Lower lobe of right lung (tissue), 2 donors: ENCODE results near the gene SNCB. TPM values are rescaled to one million over a fixed set of nuclear protein-coding genes. Genes with fewer than 3 reads are reported as not detected.

Source experiments
- ATAC-seq, 2 donors: fragments of 200-7000 bp; cut with Tn5 transposase; one replicate each; pipeline ENCODE4 v1.9.1; 2020 to 2022; ENCODE audit warnings: mild to moderate bottlenecking in 2 of 2, moderate library complexity in 2 of 2
- DNase-seq: peaks from one replicate; pipeline ENCODE4 v3.0.0-alpha.2; 2020
- H3K27ac ChIP-seq: fragments of 200-600 bp; one replicate; pipeline ENCODE4 v1.8.0; 2022
- H3K27me3 ChIP-seq: fragments of 200-600 bp; one replicate; pipeline ENCODE4 v1.8.0; 2022; ENCODE audit warnings: low read depth
- H3K36me3 ChIP-seq: fragments of 200-600 bp; one replicate; pipeline ENCODE4 v1.8.0; 2022; ENCODE audit warnings: mild to moderate bottlenecking
- H3K4me1 ChIP-seq: fragments of 200-600 bp; one replicate; pipeline ENCODE4 v1.8.0; 2022
- H3K4me3 ChIP-seq: fragments of 200-600 bp; one replicate; pipeline ENCODE4 v1.8.0; 2022; ENCODE audit warnings: mild to moderate bottlenecking
- H3K9me3 ChIP-seq: fragments of 200-600 bp; one replicate; pipeline ENCODE4 v1.8.0; 2022
- intact Hi-C: fragments of 100-400 bp; cut with DNase I; formaldehyde crosslinking; loops from one replicate; pipeline ENCODE4 v1.11.0; 2022
- total RNA-seq: library from RNA; stranded (reverse); fragmentation: NEBNext Ultra II Directional; extraction: Animal tissue kit (Norgen Biotek cat#: 25700); gene quantifications from one replicate; pipeline ENCODE4 v1.2.1, GENCODE V29; 2021
- TF ChIP-seq, protein P1 (sequence below): fragments of 200-600 bp; IDR thresholded peaks from one replicate; pipeline ENCODE4 v1.8.0; 2022; ENCODE audit warnings: antibody characterized with exemption, mild to moderate bottlenecking
- donor health status: DM: no; HTN: yes; CAD: no; lungs with severe emphysema.

Gene SNCB
- total RNA-seq, 1 donor from 2014 or later: not detected

GRCh38 chr5:176618783-176619182 lies 11.6 kb downstream of the SNCB start:
- Histone ChIP-seq H3K36me3 (no peaks in the 10 kb centered on the region), H3K4me1 (peaks cover 18% of the 10 kb centered on the region), H3K9me3 (no peaks in the 10 kb centered on the region), H3K27ac (no peak overlapping the region), H3K27me3 (peaks cover 60% of the 10 kb centered on the region), H3K4me3 (no peak overlapping the region)
- no peak for ATAC-seq
- DNase-seq: no peak
- TF ChIP-seq, protein P1, sequence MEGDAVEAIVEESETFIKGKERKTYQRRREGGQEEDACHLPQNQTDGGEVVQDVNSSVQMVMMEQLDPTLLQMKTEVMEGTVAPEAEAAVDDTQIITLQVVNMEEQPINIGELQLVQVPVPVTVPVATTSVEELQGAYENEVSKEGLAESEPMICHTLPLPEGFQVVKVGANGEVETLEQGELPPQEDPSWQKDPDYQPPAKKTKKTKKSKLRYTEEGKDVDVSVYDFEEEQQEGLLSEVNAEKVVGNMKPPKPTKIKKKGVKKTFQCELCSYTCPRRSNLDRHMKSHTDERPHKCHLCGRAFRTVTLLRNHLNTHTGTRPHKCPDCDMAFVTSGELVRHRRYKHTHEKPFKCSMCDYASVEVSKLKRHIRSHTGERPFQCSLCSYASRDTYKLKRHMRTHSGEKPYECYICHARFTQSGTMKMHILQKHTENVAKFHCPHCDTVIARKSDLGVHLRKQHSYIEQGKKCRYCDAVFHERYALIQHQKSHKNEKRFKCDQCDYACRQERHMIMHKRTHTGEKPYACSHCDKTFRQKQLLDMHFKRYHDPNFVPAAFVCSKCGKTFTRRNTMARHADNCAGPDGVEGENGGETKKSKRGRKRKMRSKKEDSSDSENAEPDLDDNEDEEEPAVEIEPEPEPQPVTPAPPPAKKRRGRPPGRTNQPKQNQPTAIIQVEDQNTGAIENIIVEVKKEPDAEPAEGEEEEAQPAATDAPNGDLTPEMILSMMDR: no peak
- intact Hi-C loops: no loop called here

- H3K4me3 ChIP-seq: no peak overlapping the region
- DNase-seq (no peak), ATAC-seq (no peak)
- intact Hi-C loops: no loop called here
- no peaks in the 10 kb centered on the region for H3K36me3 ChIP-seq
- no peaks in the 10 kb centered on the region for H3K9me3 ChIP-seq
- TF ChIP-seq, protein P1: no peak
- H3K4me1 ChIP-seq: peaks cover 18% of the 10 kb centered on the region
- peaks cover 54% of the 10 kb centered on the region for H3K27me3 ChIP-seq
- no peak overlapping the region for H3K27ac ChIP-seq
Measured at GRCh38 chr5:176616511-176616910, 13.8 kb downstream of the SNCB start.

DNA sequence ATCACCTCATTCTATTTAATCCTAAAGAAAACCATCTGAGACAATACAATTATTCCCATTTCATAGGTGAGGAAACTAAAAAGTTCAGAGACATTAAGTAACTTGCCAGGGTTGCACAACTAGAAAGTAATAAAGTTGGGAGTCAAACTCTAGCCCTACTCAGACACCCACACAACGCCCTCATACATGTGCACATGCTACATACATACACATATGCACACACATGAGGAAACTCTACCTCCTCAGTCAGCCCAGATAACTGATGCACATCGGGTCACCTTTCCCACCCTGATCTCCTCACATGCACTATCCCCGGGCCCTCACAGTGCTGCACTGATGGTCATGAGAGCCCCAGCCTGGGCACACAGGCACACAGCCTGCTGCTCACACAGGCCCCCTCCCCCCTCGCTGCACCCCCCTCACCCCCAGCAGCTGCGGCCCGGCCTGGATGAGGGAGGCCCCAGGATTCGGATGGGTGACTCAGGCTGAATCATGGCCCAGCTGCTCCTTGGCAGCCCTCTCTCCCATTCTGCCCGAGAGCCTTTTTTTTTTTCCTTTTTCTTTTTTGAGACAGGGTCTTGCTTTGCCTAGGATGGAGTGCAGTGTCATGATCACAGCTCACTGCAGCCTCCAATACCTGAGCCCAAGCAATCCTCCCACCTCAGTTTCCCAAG lies 15.4 kb downstream of the SNCB start:
- no peak overlapping the region for H3K4me3 ChIP-seq
- peaks cover 39% of the 10 kb centered on the region for H3K27me3 ChIP-seq

GRCh38 chr5:176612855-176613254 lies 17.5 kb downstream of the SNCB start:
- H3K36me3 ChIP-seq: no peaks in the 10 kb centered on the region
- H3K9me3 ChIP-seq: no peaks in the 10 kb centered on the region
- DNase-seq (no peak), ATAC-seq (no peak)
- peaks cover 24% of the 10 kb centered on the region for H3K27me3 ChIP-seq
- H3K4me1 ChIP-seq: peaks cover 12% of the 10 kb centered on the region
- TF ChIP-seq, protein P1: no peak
- no peak overlapping the region for H3K4me3 ChIP-seq
- intact Hi-C loops: no loop called here
- H3K27ac ChIP-seq: no peak overlapping the region

More for the DNA sequence above, 15.4 kb downstream of the SNCB start:
- Histone ChIP-seq H3K36me3 (no peaks in the 10 kb centered on the region), H3K4me1 (peaks cover 19% of the 10 kb centered on the region), H3K27ac (no peak overlapping the region), H3K9me3 (no peaks in the 10 kb centered on the region)
- DNase-seq (no peak), ATAC-seq (no peak)
- TF ChIP-seq, protein P1: no peak
- intact Hi-C loops: no loop called here

- no peak overlapping the region for H3K27ac ChIP-seq
- no peak for DNase-seq
- no peaks in the 10 kb centered on the region for H3K9me3 ChIP-seq
- no peak for ATAC-seq
- intact Hi-C loops: no loop called here
- peaks cover 17% of the 10 kb centered on the region for H3K27me3 ChIP-seq
- no peaks in the 10 kb centered on the region for H3K36me3 ChIP-seq
- H3K4me1 ChIP-seq: peaks cover 12% of the 10 kb centered on the region
- TF ChIP-seq, protein P1: no peak
- H3K4me3 ChIP-seq: no peak overlapping the region
Measured at GRCh38 chr5:176612008-176612407, 18.3 kb downstream of the SNCB start.
